K562 (cell line): ENCODE results near the gene TMEM107. TPM values are rescaled to one million over a fixed set of nuclear protein-coding genes. Genes with fewer than 3 reads are reported as not detected.

Source experiments
- CHD7 ChIP-seq: fragments of 200-600 bp; sonication (generic); IDR thresholded peaks from one replicate; pipeline ENCODE4 v1.6.1; 2012; ENCODE audit warnings: mild to moderate bottlenecking, low read depth, low read length, inconsistent platforms
- ILF3 ChIP-seq: fragments of 450-650 bp; IDR thresholded peaks from 2 replicates; pipeline ENCODE4 v1.6.1; 2018; ENCODE audit warnings: antibody characterized with exemption, mild to moderate bottlenecking, moderate library complexity, borderline replicate concordance
- NRF1 ChIP-seq, 2 experiments: fragments of 450-650 bp; IDR thresholded peaks in 1 of 2; conservative IDR thresholded peaks in 1 of 2; 2 replicates each; pipeline ENCODE4 v1.6.1; 2014; ENCODE audit warnings: mild to moderate bottlenecking in 2 of 2
- RCOR1 ChIP-seq, 2 experiments: IDR thresholded peaks; 2 replicates each; pipeline ENCODE4 v1.6.1; 2012; ENCODE audit warnings: low read depth in 2 of 2, low read length in 2 of 2, borderline replicate concordance in 1 of 2, improper control_type of control experiment in 1 of 2
- SP2 ChIP-seq: IDR thresholded peaks from 2 replicates; pipeline ENCODE4 v1.6.1; 2011; ENCODE audit warnings: mild to moderate bottlenecking, low read depth, low read length, moderate library complexity; ENCODE audit not compliant: poor library complexity, severe bottlenecking; ENCODE audit errors: extremely low read depth
- ZNF407 ChIP-seq: fragments of 450-650 bp; IDR thresholded peaks from 2 replicates; pipeline ENCODE4 v1.6.1; 2016; ENCODE audit warnings: low read depth
- ZNF586 ChIP-seq: fragments of 450-650 bp; formaldehyde crosslinking; conservative IDR thresholded peaks from 2 replicates; pipeline ENCODE4 v1.4.0; 2020; ENCODE audit warnings: mild to moderate bottlenecking, moderate library complexity
- polyA plus RNA-seq, 8 experiments: library from polyadenylated mRNA; depleted of rRNA in 4 of 8; stranded (reverse) in 5 of 8; unstranded in 3 of 8; fragments of >200 nt; fragmentation: Nextera tagmentation in 2 of 8; fragmentation: Illumina TruSeq in 1 of 8; extraction: Ambion mirVana in 2 of 8; extraction: Trizol in 1 of 8; gene quantifications; 2 replicates each; pipeline versions ENCODE4 v1.2.1 to v1.2.3, GENCODE V29; 2011 to 2014; ENCODE audit warnings: inconsistent platforms in 1 of 8, missing spikeins in 1 of 8
- total RNA-seq, 7 experiments: library from RNA; depleted of rRNA in 6 of 7; stranded (reverse); fragments of >200 nt in 6 of 7; fragmentation: Illumina TruSeq in 2 of 7; extraction: Trizol in 2 of 7; gene quantifications; 2 replicates each; pipeline versions ENCODE4 v1.2.1 to v1.2.3, GENCODE V29; 2011 to 2021; ENCODE audit warnings: low replicate concordance in 1 of 7

The TMEM107 gene
- total and polyA plus RNA-seq, 9 of the 15 experiments (the other 6 are each of a cell fraction or from before 2014, with no cell fraction given): 7.1 to 26.2 (median 16.9) TPM

GRCh38 chr17:8138672-8139371 lies 37.4 kb downstream of the TMEM107 start (continued):
- TF ChIP-seq ZNF407 (0 out of 2 replicates have a peak, but pooled peaks have one; percentile 39), CHD7 (no peak), SP2 (no peak), NRF1 (conservative IDR thresholded peaks at IDR 0.05 in 1 of 2, IDR thresholded peaks at IDR 0.05 in 1 of 2) (peak; percentile 88 to 90), ILF3 (no peak), ZNF586 (CRISPR knock-in tag) (no peak), RCOR1 (IDR thresholded peaks at IDR 0.05; ENCODE audit: borderline replicate concordance in 1 of 2, low read depth in 2 of 2, low read length in 2 of 2) (peak; percentile 36 to 60; a peak in 1 of 4 replicates)
